HG02798 (cell line): ENCODE measurements around the gene UGT1A7.

Experiments
- ATAC-seq: cut with Tn5 transposase; IDR thresholded peaks from one replicate; pipeline ENCODE4 v1.9.1; 2021; ENCODE audit warnings: mild to moderate bottlenecking; ENCODE audit not compliant: unreplicated experiment, poor library complexity

UGT1A7 gene

GRCh38 chr2:233814056-233814835 is 132.5 kb downstream of the UGT1A7 start:
- ATAC-seq, result no peak

GRCh38 chr2:233815861-233816260 is 134.2 kb downstream of the UGT1A7 start:
- no peak for ATAC-seq

- no peak for ATAC-seq
These were observed 134.6 kb downstream of the UGT1A7 start for GRCh38 chr2:233816334-233816733.

- no peak for ATAC-seq
These were observed 135.1 kb downstream of the UGT1A7 start for GRCh38 chr2:233816771-233817170.

GRCh38 chr2:233817361-233817911 is 135.7 kb downstream of the UGT1A7 start:
- ATAC-seq, result no peak

- ATAC-seq, result no peak
These were observed 136.4 kb downstream of the UGT1A7 start for GRCh38 chr2:233817995-233818638.

- no peak for ATAC-seq
These were observed 137.2 kb downstream of the UGT1A7 start for GRCh38 chr2:233818639-233819621.

GRCh38 chr2:233819884-233820773 is 138.4 kb downstream of the UGT1A7 start:
- ATAC-seq, result no peak

GRCh38 chr2:233820774-233821105 is 139.0 kb downstream of the UGT1A7 start:
- no peak for ATAC-seq

GRCh38 chr2:233821196-233821595 is 139.5 kb downstream of the UGT1A7 start:
- no peak for ATAC-seq

- no peak for ATAC-seq
These were observed 140.0 kb downstream of the UGT1A7 start for GRCh38 chr2:233821709-233822100.

- no peak for ATAC-seq
These were observed 140.5 kb downstream of the UGT1A7 start for GRCh38 chr2:233822101-233822771.
